Neural progenitor cell (in vitro differentiated cells): ENCODE measurements around the gene APCDD1L.

Experiments used
- EZH2phosphoT487 ChIP-seq: fragments of 200-600 bp; sonication (generic); IDR thresholded peaks from 2 replicates; pipeline ENCODE4 v1.6.1; 2017; ENCODE audit warnings: antibody characterized with exemption
- TF ChIP-seq, protein P1 (sequence below): fragments of 200-600 bp; sonication (generic); IDR thresholded peaks from 2 replicates; pipeline ENCODE4 v1.5.1; 2017; ENCODE audit warnings: antibody characterized with exemption, mild to moderate bottlenecking

DNA sequence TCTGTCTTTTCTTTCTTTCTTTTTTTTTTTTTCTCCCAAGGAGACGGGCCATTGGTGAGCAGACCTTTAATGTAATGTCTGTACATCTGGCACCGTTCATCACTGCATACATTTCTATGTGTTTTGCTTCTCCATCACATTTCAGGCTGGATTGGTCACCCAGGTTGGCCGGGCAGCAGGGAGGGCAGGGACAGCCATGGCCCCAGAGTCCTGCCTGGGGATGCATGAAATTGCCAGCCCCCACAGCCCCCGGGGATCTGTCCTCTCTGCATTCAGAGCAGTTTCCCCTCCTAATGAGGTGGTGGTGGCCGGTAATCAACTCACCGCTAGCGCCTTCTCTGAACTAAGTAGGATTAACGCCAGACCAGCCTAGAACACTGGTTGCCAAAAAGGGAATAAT lies 50.4 kb downstream of the APCDD1L start:
- TF ChIP-seq EZH2phosphoT487, result no peak
- TF ChIP-seq, protein P1, sequence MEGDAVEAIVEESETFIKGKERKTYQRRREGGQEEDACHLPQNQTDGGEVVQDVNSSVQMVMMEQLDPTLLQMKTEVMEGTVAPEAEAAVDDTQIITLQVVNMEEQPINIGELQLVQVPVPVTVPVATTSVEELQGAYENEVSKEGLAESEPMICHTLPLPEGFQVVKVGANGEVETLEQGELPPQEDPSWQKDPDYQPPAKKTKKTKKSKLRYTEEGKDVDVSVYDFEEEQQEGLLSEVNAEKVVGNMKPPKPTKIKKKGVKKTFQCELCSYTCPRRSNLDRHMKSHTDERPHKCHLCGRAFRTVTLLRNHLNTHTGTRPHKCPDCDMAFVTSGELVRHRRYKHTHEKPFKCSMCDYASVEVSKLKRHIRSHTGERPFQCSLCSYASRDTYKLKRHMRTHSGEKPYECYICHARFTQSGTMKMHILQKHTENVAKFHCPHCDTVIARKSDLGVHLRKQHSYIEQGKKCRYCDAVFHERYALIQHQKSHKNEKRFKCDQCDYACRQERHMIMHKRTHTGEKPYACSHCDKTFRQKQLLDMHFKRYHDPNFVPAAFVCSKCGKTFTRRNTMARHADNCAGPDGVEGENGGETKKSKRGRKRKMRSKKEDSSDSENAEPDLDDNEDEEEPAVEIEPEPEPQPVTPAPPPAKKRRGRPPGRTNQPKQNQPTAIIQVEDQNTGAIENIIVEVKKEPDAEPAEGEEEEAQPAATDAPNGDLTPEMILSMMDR, result no peak
